ENCODE results near the gene RAB11FIP2. TPM values are rescaled to one million over a fixed set of nuclear protein-coding genes. Genes with fewer than 3 reads are reported as not detected.

The RAB11FIP2 gene
- total RNA-seq, 1 experiment from 2014 or later: 18.4 TPM

GRCh38 chr10:117960345-117960935, 86.3 kb downstream of the RAB11FIP2 start:
- no peak overlapping the region for H3K27ac ChIP-seq (ENCODE audit: insufficient read length, low read depth, low read length)
- no peak overlapping the region for H2BK20ac ChIP-seq (ENCODE audit: low read depth, low read length, poor library complexity, severe bottlenecking)
- no peak overlapping the region for H2AK5ac ChIP-seq (ENCODE audit: insufficient read length, low read length)
- H4K5ac ChIP-seq (ENCODE audit: insufficient read length, low read depth, low read length): no peak overlapping the region
- H3K9ac ChIP-seq (ENCODE audit: extremely low read depth, insufficient read length, low read length): no peak overlapping the region
- peaks cover 3 to 5% of the 10 kb centered on the region in 2 experiments; a peak in 3 of 4 replicates for H3K4me1 Mint-ChIP-seq
- H3K23ac ChIP-seq (ENCODE audit: insufficient read length, low read depth, low read length): no peak overlapping the region
- no peak overlapping the region for H4K91ac ChIP-seq (ENCODE audit: insufficient read length, low read depth, low read length)
- H3K4me1 ChIP-seq (ENCODE audit: insufficient read depth, low read length): no peaks in the 10 kb centered on the region
- no peak for DNase-seq
- no peak overlapping the region for H3K4ac ChIP-seq (ENCODE audit: low read depth, low read length)
- no peak overlapping the region for H2BK15ac ChIP-seq (ENCODE audit: low read depth, low read length)
- no peak overlapping the region for H3K18ac ChIP-seq (ENCODE audit: insufficient read length, low read depth, low read length)
- H3K79me2 ChIP-seq (ENCODE audit: insufficient read depth, low read length): no peaks in the 10 kb centered on the region
- no peak overlapping the region for H3K4me3 Mint-ChIP-seq
- no peak overlapping the region for H3K14ac ChIP-seq (ENCODE audit: insufficient read depth, low read length)
- H4K20me1 ChIP-seq (ENCODE audit: control insufficient read depth, insufficient read depth, insufficient read length): no peaks in the 10 kb centered on the region
- no peak overlapping the region for H2BK120ac ChIP-seq (ENCODE audit: low read depth, low read length, poor library complexity, severe bottlenecking)
- no peaks in the 10 kb centered on the region for H3K79me1 ChIP-seq (ENCODE audit: insufficient read depth, low read depth, low read length, poor library complexity, severe bottlenecking)
- H2AFZ ChIP-seq (ENCODE audit: low read length): no peak overlapping the region
- no peaks in the 10 kb centered on the region for H3K23me2 ChIP-seq (ENCODE audit: insufficient read length, low read depth, low read length, poor library complexity, severe bottlenecking)
- H3K4me2 ChIP-seq (ENCODE audit: insufficient read depth, insufficient read length, low read length): no peak overlapping the region
- no peak for TF ChIP-seq CTCF (conservative IDR thresholded peaks at IDR 0.05)
- H2BK12ac ChIP-seq (ENCODE audit: insufficient read length, low read depth, low read length): no peak overlapping the region
- H3K27me3 ChIP-seq (ENCODE audit: insufficient read depth, low read length): no peaks in the 10 kb centered on the region
- H3K27ac Mint-ChIP-seq: no peak overlapping the region
- no peak overlapping the region for H3T11ph ChIP-seq (ENCODE audit: low read length)
- H3K9me3 Mint-ChIP-seq: no peaks in the 10 kb centered on the region
- WGBS (ENCODE audit: extremely low coverage, insufficient read length, low lambda C conversion rate): no CpG with 5 or more reads among the region's 4 CpGs
- H3K36me3 Mint-ChIP-seq (ENCODE audit: insufficient read depth in 1 of 3, low read depth in 3 of 3): no peaks in the 10 kb centered on the region
- no peaks in the 10 kb centered on the region for H3K9me3 ChIP-seq (ENCODE audit: control insufficient read depth, low read depth, low read length)
- H3K56ac ChIP-seq (ENCODE audit: insufficient read length, low read depth, low read length): no peak overlapping the region
- H2BK5ac ChIP-seq (ENCODE audit: insufficient read length, low read length): no peak overlapping the region
- H4K8ac ChIP-seq (replicated peaks; ENCODE audit: insufficient read length, low read depth, low read length): no peak overlapping the region
- peaks cover 5% of the 10 kb centered on the region; the same call in 1 of the 2 replicates for H3K27me3 Mint-ChIP-seq (ENCODE audit: low read depth)
